Activated CD4-positive, CD25-positive, alpha-beta regulatory T cell (primary cell): ENCODE measurements around the gene ENAM.

ENCODE experiments used
- DNase-seq, 4 experiments: peaks; one replicate each; lab custom pipeline; 2025; lab: John Stamatoyannopoulos, UW

Gene ENAM, protein sequence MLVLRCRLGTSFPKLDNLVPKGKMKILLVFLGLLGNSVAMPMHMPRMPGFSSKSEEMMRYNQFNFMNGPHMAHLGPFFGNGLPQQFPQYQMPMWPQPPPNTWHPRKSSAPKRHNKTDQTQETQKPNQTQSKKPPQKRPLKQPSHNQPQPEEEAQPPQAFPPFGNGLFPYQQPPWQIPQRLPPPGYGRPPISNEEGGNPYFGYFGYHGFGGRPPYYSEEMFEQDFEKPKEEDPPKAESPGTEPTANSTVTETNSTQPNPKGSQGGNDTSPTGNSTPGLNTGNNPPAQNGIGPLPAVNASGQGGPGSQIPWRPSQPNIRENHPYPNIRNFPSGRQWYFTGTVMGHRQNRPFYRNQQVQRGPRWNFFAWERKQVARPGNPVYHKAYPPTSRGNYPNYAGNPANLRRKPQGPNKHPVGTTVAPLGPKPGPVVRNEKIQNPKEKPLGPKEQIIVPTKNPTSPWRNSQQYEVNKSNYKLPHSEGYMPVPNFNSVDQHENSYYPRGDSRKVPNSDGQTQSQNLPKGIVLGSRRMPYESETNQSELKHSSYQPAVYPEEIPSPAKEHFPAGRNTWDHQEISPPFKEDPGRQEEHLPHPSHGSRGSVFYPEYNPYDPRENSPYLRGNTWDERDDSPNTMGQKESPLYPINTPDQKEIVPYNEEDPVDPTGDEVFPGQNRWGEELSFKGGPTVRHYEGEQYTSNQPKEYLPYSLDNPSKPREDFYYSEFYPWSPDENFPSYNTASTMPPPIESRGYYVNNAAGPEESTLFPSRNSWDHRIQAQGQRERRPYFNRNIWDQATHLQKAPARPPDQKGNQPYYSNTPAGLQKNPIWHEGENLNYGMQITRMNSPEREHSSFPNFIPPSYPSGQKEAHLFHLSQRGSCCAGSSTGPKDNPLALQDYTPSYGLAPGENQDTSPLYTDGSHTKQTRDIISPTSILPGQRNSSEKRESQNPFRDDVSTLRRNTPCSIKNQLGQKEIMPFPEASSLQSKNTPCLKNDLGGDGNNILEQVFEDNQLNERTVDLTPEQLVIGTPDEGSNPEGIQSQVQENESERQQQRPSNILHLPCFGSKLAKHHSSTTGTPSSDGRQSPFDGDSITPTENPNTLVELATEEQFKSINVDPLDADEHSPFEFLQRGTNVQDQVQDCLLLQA

DNA sequence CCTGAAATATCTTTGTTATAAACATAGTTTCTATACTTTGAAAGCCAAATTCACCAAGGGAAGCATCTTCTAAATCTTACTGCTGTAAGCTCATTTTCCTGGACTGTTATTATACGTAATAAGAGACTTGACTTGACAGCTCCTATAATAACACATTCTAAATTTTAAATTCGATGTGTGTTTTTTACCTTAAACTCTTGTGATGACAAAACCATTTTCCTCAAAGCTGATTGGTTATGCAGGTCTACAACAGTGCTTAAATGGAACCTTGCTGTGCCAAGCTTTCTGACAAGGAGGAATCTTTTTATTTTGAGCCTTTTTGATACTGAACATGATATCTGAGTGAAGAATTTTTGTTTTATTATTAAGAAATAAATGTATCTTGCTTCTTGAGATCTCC lies at the start of gene ENAM:
Gene ENAM (plus strand): TSS at position 301 of the 400 bp plus-strand sequence. CDS start 757 bp downstream, outside the sequence.
- no peak for DNase-seq

DNA sequence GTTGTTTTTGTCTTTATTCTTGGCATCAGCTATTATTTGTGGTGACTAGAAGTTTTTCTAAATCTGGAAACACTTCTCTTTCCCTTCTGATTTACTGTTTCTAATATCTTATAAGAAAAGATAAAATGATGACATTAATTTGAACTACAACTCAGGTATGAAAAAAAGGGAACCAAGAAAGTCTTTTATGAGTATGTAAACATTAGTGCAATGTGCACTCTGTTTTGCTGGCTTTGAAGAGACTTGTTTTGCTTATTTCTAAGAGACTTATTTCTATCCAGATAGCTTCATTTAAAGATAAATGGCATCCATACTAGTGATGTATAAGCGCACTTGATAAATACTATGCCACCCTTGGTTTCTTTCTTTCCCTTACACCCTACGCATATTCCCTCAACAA lies 46.6 kb upstream of the ENAM start:
- no peak for DNase-seq

DNA sequence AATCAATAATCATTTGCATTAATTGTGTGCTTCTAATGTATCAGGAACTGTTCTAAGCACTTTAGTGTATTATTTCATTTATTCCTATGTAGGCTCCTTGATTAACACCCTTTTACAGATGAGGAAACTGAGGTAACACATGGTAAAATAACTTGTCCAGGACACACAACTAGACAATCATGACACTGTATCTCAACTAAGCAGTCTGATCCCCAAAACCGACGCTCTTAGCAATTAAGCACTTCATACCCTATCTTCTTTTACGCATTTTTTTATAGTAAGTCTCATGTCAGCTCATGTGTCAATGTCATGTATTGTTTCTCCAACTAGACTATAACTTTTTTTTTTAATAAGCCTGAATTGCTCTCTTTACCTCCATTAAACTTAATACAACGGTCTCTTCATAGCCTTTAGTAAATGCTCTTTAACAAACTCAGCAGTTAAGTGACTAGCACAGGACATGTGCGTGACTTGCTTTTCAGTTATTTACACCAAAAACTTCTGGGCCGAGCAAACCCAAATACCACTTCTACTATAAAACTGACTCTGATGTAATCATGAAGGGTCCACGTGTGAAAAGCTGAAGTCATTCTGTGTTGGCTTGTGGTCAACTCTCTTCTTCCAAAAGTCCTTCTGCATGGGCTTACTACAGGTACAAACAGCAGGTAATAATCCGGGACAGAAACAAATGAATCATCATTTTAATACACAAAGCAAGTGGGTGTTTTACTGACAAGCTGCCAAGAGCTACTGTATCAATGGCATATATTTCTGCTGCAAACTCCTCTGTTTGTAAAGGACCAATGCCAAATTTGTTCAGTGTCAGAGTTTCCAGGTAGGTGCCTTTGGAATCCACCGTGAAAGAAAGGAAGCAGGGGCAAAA lies 44.4 kb upstream of the ENAM start:
- DNase-seq = no peak

DNA sequence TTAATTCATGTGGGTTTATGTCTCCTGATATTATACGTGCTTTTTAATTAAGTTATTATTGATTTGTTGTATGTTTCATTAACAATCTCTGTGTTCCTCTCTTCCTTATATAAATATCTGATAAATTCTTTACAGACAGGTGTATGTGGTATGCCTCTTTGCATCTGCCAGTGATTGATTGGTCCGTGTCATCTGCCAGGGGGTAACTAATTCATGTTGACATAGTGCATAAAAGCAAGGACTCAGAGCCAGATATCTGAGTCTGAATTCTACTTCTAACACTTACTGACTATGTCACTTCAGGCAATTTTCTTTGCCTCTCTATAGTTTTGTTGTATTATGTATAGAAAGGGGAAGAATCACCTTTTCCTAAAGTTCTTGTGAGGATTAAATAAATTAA lies 41.7 kb upstream of the ENAM start:
- no peak for DNase-seq

DNA sequence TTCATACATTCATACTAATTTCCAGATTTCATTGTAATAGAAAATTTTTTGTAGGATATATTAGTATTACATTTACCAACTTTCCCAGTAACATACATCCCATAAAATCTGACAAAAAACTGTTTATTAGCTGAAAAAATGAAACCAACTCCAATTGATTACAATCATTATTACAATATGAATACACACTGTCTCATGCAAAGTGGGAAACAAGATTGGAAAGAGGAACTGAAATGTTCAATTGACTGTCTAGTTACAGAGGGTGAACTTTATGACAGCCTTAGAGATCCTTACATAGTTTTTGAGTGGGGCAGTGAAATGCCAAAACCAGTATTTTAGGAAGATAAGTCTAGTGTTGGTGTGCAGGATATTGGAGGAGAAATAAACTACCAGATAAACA lies 38.8 kb upstream of the ENAM start:
- no peak for DNase-seq

DNA sequence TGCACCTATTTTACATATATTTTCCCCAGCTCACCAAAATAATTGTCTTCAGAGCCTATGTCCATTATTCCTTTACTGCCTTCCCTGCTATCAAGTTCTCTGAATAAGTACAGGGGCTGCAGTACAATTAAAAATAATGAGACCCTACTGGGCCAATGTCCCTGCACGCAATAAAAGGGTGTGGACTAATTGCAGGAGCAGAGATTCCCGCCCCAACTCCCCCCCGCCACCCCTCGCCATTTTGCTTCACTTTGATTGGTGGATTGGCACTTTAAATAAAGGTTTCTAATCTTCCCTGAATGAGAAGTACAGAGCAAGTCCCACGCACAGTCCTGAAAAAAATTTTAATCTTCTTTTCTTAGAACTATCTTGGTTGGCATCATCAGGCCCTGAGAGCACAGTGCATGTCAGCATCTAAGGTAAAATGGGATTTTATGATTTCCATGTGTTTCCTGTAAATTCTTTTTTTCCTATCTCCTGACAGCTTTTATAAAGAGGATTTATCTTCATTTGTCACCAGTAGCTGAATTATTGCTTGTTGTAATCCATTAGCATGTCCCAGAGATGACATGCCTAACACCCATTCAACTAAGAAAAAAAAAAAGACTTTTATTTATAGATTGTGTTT lies 36.5 kb upstream of the ENAM start, which contains the start of gene AMBN:
Gene AMBN (plus strand): TSS at position 302 of the 628 bp plus-strand sequence. CDS start 103 bp downstream, at position 405.
- no peak for DNase-seq

DNA sequence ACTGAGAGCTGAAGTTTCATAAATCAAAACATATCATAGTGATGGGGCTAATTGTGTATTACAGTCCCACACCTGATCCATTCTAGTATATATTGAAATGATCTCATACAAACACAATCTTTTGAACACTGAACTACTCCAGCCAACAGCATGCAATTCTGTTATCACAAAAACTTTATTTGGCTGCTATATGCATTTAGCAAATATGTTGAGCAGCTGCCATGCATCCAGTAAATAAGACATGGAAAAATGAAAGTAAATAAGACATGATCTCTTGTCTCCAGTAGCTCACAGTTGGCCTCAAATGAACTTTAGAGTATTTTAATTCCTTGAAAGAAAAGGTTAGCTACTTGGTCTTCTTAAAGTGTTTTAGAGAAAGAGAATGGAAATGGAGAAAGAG lies 34.3 kb upstream of the ENAM start:
- no peak for DNase-seq

DNA sequence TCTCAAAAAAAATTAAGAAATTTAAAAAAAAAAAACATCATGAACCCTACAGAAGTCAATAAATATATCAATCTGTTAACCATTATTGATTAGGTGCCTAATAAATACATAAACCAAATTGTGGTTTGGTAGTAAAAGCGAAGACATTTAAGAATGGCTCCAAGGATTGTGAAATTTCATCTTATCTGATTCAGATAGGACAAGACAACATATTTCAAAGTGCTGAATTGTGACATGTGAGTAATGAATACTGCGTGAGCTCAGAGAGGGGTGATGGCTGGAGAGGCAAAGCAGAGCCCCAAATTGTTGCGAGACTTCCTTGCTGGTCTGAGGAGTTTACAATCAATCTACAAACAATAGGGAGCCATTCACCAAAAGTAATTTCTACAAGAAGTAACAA lies 28.2 kb upstream of the ENAM start:
- DNase-seq = no peak

DNA sequence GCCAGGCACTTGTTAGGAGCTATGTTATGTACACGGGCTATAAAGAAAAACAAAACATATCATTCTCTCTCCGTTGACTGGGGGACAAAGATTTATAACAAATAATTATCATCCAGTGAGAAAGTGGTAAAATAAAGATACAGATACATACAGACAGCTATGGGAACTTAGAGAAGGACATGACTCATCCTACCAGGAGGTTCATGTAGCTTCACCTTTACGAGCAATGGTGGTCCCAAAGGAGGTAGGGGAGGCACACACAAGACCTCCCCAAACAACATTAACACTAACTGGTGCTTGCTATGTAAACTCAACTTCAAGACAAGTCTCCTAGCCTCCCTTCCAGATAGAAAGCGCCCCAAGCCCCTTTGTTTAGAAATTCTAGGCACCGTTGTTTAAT lies 27.6 kb upstream of the ENAM start:
- DNase-seq = no peak

DNA sequence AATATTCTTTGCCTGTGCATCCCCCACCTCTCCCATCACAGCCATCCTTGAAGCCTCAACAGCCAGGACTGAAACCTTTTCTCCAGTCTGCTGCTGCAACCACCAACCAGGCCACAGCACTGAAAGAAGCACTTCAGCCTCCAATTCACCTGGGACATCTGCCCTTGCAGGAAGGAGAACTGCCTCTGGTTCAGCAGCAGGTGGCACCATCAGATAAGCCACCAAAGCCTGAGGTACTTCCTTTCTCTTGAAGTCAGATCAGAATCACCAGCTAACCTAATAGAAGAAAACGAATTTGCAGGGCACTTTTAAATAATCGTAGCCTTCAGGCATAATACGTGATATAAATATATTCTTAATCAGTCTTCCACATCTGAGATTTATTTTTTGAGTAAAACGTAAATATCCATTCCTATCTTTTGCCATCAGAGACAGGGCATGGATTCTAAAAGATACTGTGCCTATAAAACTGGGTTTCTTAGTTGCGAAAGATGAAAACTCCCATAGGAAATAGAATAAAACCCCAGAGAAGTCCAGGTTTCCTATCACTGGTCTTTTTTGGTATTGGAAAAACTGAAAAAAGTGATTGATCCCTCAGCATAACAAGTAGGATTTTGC lies 27.0 kb upstream of the ENAM start:
- peak; percentile 1 to 31 (median 18) for DNase-seq

DNA sequence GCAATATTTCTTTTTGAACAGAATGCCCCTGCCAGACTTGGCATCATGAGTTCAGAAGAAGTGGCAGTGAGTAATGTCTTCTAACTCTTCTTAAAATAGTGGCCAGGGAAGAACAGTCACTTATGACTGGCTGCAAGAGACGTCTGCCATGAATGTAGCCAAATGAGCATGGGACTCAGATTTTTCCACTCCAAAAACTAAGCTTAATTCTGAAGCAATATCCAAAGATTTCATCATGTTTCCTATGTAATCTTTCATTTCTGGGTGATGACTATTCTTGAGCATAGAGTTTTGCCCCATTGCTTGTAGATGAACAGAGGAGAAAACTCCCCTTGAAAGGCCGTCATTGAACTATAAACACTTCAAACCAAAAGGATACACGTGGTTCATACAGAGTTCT lies 24.7 kb upstream of the ENAM start:
- DNase-seq = no peak

DNA sequence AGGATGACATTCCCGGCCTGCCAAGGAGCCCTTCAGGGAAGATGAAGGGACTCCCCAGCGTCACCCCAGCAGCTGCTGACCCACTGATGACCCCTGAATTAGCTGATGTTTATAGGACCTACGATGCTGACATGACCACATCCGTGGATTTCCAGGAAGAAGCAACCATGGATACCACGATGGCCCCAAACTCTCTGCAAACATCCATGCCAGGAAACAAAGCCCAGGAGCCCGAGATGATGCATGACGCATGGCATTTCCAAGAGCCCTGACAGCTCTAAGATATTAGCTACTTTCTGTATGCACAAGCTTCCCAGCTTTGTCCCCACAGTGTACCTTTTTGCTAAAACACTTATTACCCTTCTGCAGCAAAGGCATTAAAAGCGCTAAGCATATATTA lies 22.1 kb upstream of the ENAM start:
- DNase-seq = no peak

DNA sequence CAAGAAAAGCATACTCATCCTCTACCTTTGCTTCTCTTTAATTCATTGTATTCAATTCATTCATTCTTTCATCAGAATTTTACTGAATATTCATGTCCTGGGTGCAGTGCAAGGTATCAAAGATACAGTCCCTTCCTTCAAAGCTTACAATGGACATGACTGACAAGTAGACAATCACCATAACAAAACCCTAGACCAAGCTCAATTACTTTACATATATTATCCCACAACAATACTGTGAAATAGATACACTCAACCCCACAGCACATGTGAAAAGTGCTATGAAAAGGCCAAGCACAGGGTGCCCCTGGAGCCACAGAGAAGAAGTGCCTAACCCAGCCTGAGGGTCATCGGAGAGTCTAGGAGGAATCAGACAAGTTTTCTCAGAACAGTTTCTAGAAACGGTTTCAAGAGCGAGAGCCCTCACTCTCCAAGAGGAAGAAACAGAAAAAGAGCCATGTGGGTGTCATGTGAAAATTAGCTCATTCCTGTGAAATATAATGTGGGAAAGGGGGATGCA lies 21.1 kb upstream of the ENAM start:
- DNase-seq = no peak

DNA sequence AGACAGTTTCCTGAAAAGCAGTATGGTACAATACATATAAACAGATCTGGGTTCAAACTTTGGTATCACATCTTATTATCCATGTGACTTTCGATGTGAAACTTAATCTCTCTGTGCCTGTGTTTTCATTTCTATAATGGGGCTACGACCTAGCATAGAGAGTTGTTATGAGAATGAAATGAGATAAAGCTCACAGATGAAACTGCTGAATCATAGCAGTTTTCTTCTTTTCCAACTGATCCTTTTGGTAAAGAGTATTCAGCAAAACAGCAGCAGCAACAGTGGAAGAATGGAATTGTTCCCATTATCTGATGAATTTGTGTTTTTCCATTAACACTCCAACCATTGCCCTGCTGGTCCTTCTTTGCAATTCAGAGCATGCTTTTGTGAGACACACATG lies 20.2 kb upstream of the ENAM start:
- no peak for DNase-seq

DNA sequence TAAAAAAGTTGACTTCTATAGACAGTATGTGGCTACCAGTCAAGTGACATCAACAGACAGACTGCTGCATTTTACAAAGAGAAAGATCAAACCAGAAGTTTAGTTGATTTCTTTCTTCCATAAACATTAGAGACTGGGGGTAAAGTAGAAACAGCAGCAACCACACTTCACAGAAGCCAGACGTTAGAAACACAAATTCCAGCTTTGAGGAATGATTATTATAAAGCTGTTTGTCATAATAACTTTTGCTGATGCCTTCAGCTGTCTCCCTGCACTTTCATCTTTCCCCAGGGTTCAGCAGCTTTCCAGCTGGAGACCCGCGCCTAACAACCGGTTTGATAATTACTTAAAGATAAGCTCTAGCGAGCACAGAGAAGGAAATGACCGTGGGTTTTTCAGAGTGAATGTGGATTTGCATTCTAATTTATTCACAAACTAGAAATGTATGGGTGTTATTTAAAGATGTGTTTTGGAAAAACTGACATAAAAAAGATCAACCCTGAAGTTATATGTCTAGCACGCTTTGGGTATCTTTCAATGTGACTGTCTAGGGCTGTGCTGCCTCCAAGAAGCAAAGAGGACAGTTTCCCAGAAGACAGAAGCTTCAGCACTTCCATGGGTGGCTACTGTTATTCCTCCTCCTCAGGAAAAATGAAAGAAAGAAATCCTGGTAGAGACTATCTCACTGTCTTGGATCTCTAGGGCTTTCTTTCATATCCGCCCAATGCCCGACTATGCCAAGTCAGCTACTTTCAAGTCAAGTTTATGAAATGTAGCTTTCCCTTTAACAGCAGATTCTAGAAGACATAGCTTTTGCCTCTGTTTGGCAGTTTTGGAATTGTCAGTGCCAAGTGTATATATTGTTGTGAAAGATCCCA lies 15.0 kb upstream of the ENAM start:
- no peak for DNase-seq

DNA sequence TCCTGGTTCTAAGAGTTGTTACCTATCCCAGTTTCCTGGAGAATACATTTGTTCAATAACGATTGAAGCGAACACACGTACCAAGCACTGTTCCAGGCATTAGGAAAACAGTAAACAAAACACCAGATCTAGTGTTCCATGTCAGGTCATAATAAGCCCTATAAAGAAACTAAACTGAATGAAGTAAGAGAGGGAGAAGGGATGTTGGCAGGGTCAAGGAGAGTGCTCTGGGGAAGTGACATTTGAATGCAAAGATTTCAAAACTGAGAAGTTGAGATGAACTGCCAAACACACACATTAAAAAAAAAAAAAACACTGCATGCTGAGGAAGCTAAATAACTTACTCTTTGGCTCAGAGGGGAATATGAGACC lies 14.4 kb upstream of the ENAM start:
- no peak for DNase-seq

DNA sequence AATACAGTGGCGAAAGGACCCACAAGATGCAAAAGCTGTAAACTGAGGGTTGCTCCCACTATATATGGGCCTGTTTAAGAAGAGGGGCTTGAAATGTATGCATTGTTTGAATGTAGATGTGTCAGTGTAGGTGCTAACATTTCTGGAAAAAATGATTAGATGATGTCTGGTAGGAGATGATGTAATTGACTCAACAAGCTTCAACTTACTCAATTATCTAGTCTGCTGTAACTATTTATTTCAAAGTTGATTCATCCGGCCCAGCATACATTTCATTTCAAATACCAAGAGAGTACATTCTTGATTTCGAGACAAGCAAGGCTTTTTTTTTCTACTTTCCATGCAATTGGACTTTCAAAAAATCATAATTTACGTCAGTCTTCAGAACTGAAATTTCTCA lies 9.3 kb upstream of the ENAM start:
- no peak for DNase-seq

DNA sequence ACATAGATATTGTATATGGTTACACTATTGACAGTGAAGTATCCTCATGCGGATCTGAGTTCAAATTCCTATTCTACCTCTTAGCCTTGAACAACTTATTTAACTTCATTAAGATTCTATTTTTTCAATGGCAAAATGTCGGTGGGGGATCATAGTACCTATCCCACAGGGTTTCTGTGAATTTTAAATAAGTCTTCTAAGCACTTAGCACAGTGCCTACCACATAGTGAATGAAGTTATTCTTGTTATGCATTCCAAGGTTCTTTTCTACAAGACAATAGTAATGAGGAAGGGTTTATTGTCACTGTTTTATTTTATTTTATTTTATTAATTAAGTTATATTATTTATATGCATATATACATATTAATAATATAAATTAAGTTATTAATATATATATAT lies 8.8 kb upstream of the ENAM start:
- DNase-seq = no peak

DNA sequence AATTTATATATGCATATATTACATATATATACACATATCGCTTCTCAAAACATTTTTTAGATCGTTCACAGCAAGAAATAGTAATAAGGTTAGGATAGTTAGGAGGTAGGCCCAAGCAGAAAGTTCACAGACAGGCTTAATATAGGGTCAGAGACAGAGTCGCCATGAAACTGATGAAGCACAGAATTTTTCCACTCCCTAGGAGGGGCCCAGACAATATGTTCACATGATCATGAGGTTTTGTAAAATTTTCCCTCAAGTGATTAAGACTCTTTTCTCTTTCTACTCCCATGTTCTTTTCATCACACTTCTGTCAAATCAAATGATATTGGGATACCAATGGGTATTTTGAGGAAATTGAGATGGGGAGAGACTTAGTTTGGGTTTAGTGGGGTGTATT lies 5.2 kb upstream of the ENAM start:
- no peak for DNase-seq
